Measurements from ENCODE around the gene MPZL2. TPM values are rescaled to one million over a fixed set of nuclear protein-coding genes. Genes with fewer than 3 reads are reported as not detected.

The MPZL2 gene
- 1.2 to 1.8 TPM (median 1.4 TPM) in 3 replicates for total RNA-seq (2021)
- Bru-seq, nascent RNA, result percentile 43 among the genes with signal in this experiment
- long read RNA-seq, experiment 1, transcript MPZL2-201 (6 exons, 2,620 nt), result major isoform, 5 of 9 reads
- long read RNA-seq, experiment 1, partial matches to known transcripts, result 0 of 9 reads
- long read RNA-seq, experiment 1, other reads (novel, unspliced or antisense), result 3 of 9 reads
- long read RNA-seq, experiment 2, partial matches to known transcripts, result 0 of 1 reads
- long read RNA-seq, experiment 2, other reads (novel, unspliced or antisense), result 0 of 1 reads
- long read RNA-seq, experiment 3, partial matches to known transcripts, result 0 of 2 reads
- long read RNA-seq, experiment 3, other reads (novel, unspliced or antisense), result 0 of 2 reads

GRCh38 chr11:118263695-118264568 is at the start of gene MPZL2:
MPZL2 (minus strand) TSS chr11:118264297; CDS start chr11:118264153, 144 bp downstream.
- H3K4me3 Mint-ChIP-seq, result peak within 1 kb of the TSS; percentile 67
- peaks cover 5% of the 10 kb centered on the region for H3K9me3 Mint-ChIP-seq
- H3K27me3 Mint-ChIP-seq (ENCODE audit: low read depth), result peaks cover 93% of the 10 kb centered on the region
- peaks cover 35% of the 10 kb centered on the region for H3K4me1 Mint-ChIP-seq
- peak; percentile 42 for DNase-seq (ENCODE audit: low spot score)
- TF ChIP-seq, protein P1, sequence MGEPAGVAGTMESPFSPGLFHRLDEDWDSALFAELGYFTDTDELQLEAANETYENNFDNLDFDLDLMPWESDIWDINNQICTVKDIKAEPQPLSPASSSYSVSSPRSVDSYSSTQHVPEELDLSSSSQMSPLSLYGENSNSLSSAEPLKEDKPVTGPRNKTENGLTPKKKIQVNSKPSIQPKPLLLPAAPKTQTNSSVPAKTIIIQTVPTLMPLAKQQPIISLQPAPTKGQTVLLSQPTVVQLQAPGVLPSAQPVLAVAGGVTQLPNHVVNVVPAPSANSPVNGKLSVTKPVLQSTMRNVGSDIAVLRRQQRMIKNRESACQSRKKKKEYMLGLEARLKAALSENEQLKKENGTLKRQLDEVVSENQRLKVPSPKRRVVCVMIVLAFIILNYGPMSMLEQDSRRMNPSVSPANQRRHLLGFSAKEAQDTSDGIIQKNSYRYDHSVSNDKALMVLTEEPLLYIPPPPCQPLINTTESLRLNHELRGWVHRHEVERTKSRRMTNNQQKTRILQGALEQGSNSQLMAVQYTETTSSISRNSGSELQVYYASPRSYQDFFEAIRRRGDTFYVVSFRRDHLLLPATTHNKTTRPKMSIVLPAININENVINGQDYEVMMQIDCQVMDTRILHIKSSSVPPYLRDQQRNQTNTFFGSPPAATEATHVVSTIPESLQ (CRISPR knock-in tag; IDR thresholded peaks at IDR 0.05), result no peak
- no peak for TF ChIP-seq USF2 (CRISPR knock-in tag; IDR thresholded peaks at IDR 0.05)
- no peak for TF ChIP-seq CBFB (CRISPR knock-in tag; IDR thresholded peaks at IDR 0.05; ENCODE audit: low read depth)
- TF ChIP-seq ETV6 (CRISPR knock-in tag; IDR thresholded peaks at IDR 0.05), result no peak
- TF ChIP-seq OVOL2 (CRISPR knock-in tag; IDR thresholded peaks at IDR 0.05; ENCODE audit: borderline replicate concordance), result no peak
- 0 out of 2 replicates have a peak, but pooled peaks have one; percentile 34 for TF ChIP-seq SP1 (CRISPR knock-in tag; conservative IDR thresholded peaks at IDR 0.05)
- CTCF ChIA-PET, result interaction anchor here (0.6 to 2.2 kb wide), 7 partner anchors 13 to 92 kb away, joined by 3 to 15 read pairs (median 6); no protein-coding TSS in a partner anchor
- POLR2A ChIA-PET, result no interaction called here
- H3K36me3 Mint-ChIP-seq, result no peaks in the 10 kb centered on the region
- no peak within 1 kb of the TSS for H3K27ac Mint-ChIP-seq
- ATAC-seq, result peak; percentile 85

DNA sequence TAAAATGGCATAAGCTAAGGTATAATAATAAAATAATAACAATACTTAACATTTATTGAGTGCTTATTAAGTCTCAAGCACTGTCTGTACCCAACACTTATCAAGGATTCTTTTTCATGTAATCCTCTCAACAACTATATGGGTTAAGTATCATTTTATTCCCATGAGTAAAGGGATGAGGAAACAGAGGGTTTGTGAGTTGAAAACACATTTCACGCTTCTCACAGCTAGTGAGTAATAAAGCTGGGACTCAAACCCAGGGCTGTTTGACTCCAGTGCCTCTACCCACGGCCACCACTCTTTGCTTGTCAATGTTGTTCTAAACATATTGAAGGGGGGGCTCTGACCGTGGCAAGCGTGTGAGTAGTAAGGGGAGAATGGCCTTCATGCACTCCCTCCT is 49.1 kb upstream of the MPZL2 start:
- H3K4me3 Mint-ChIP-seq, result no peak overlapping the region
- CTCF ChIA-PET, result interaction anchor here (2.4 kb wide), 1 partner anchor 17 kb away, joined by 14 read pairs; no protein-coding TSS in a partner anchor

More for the DNA sequence above, 49.1 kb upstream of the MPZL2 start:
- Mint-ChIP-seq H3K27ac (no peak overlapping the region), H3K9me3 (peaks cover 8% of the 10 kb centered on the region), H3K27me3 (ENCODE audit: low read depth) (peaks cover 22% of the 10 kb centered on the region), H3K4me1 (peaks cover 29% of the 10 kb centered on the region), H3K36me3 (0 out of 2 replicates have a peak, but pooled peaks cover 3% of the 10 kb centered on the region)
- POLR2A ChIA-PET, result no interaction called here
- TF ChIP-seq TCF7 (CRISPR knock-in tag; IDR thresholded peaks at IDR 0.05; ENCODE audit: low read depth) (no peak), NR3C1 (CRISPR knock-in tag; conservative IDR thresholded peaks at IDR 0.05; ENCODE audit: low read depth) (no peak), ERG (CRISPR knock-in tag; IDR thresholded peaks at IDR 0.05) (no peak), OVOL2 (CRISPR knock-in tag; IDR thresholded peaks at IDR 0.05; ENCODE audit: borderline replicate concordance) (no peak), ZNF263 (CRISPR knock-in tag; IDR thresholded peaks at IDR 0.05; ENCODE audit: low read depth) (no peak), FOXJ3 (CRISPR knock-in tag; IDR thresholded peaks at IDR 0.05; ENCODE audit: borderline replicate concordance) (no peak), ATF1 (CRISPR knock-in tag; IDR thresholded peaks at IDR 0.05) (no peak), CTCF (IDR thresholded peaks at IDR 0.05) (no peak), NFATC4 (CRISPR knock-in tag; IDR thresholded peaks at IDR 0.05) (no peak), GTF2I (CRISPR knock-in tag; conservative IDR thresholded peaks at IDR 0.05) (no peak), ZNF232 (CRISPR knock-in tag; IDR thresholded peaks at IDR 0.05) (no peak)
- TF ChIP-seq, protein P2, sequence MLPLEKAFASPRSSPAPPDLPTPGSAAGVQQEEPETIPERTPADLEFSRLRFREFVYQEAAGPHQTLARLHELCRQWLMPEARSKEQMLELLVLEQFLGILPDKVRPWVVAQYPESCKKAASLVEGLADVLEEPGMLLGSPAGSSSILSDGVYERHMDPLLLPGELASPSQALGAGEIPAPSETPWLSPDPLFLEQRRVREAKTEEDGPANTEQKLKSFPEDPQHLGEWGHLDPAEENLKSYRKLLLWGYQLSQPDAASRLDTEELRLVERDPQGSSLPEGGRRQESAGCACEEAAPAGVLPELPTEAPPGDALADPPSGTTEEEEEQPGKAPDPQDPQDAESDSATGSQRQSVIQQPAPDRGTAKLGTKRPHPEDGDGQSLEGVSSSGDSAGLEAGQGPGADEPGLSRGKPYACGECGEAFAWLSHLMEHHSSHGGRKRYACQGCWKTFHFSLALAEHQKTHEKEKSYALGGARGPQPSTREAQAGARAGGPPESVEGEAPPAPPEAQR (CRISPR knock-in tag; IDR thresholded peaks at IDR 0.05), result no peak
- TF ChIP-seq, protein P3, sequence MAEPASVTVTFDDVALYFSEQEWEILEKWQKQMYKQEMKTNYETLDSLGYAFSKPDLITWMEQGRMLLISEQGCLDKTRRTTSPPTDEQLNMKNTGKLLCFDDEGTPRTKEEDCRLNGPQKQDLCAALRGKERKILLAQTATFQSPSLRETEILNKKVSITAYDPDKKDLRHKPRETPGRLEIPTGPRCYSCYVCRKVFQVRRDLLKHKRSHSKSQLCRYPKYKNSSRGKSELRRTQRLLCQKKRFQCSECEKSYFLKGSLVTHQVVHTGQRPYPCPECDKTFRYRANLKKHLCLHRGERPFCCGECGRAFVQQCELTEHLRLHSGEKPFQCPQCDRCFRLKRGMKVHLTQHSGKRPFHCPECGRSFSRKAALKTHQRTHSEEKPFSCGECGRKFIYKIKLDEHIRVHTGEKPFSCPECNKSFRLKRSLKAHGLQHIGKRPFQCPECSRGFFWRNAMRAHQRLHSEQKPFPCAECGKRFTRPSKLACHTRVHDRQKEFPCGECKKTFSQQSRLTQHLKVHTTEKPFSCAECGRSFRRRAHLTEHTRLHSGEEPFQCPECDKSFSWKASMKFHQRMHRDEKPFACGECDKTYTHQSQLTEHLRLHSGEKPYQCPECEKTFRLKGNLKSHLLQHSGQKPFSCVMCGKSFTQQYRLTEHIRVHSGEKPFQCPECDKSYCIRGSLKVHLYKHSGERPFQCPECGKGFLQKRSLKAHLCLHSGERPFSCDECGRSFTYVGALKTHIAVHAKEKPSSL (CRISPR knock-in tag; conservative IDR thresholded peaks at IDR 0.05), result no peak
- ATAC-seq, result no peak
- DNase-seq (ENCODE audit: low spot score), result no peak

Measured in WTC11 (cell line).